NCI-H510A (cell line): ENCODE results near the gene ITGA3.

Experiments used
- DNase-seq: peaks from one replicate; lab custom pipeline; 2025; lab: John Stamatoyannopoulos, UW

The ITGA3 gene

DNA sequence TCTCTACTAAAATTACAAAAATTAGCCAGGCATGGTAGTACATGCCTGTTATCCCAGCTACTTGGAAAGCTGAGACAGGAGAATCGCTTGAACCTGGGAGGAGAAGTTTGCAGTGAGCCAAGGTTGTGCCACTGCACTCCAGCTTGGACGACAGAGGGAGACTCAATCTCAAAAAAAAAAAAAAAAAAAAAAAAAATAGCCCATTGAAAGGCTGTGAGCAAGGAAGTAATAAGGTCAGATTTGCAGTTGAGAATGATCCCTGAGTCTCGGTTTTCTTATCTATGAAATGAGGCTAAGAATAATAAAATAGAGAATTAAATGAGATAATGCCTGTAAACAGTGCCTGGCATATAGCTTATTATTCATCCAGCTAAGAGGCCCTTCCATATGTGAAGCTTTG is 37.9 kb downstream of the ITGA3 start:
- DNase-seq, result no peak

DNA sequence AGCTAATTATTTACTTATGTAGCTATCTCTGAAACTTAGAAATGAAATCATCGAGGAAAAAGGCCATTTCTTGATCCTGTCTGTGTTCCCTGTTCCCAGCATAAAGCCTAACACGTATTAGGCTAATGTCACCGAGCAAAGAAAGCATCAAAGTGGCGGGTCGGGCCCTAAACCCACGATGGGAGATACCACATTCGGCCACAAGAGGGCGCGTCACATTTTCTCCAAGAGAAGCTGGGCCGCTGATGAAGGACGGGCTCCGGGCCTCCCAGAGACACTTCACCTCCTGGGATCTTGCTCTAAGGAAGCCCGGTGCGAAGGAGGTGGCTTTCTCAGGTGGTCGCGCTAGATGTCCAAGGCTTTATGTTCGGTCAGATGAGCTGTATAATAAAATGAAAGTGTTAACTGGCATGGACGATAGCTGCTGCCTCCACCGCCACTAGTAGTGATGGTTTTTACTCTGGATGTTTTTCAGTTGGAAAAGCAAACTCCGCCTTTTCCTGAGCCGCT is 38.4 kb downstream of the ITGA3 start:
- peak; percentile 67 for DNase-seq

DNA sequence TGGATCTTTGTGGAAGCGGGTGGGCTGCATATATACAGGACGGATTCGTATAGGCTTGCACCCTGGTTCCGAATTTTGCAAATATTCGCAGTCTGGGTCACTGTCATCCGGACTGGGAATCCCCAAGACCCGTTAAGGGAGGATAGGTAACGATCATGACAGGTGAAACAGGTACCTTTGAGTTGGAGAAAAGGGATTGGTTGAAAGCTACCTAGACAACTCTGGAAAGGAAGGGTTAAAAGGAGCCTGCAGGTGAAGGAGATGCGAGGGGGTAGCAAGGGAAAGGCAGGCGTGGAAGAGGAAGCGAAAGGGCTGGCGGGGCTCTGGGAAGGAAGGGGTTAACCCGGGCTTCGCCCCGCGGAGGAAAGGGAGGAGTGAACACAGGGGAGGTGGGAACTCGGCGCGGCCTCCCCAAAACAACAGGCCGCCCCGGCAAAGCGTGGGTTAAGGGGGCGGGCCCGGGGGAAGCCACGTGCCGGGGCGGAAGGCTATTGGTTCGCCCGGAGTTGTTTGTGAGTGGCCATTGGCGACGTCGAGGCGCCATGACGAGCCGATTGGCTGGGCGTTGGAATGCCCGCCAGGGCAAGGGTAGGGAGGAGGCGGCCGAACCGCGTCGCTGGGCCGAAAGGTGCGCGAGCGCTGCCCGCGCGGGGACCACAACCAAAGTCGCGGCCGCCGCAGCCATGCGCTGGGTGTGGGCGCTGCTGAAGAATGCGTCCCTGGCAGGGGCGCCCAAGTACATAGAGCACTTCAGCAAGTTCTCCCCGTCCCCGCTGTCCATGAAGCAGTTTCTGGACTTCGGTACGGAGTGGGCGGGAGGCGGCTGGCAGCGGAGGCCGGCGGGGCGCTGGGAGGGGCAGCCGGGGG is 39.1 kb downstream of the ITGA3 start, which contains the start of gene PDK2:
Gene PDK2, plus strand, starts transcription at position 599 of the 867 bp plus-strand sequence. Its CDS starts 85 bp downstream, at position 684.
- DNase-seq, result peak; percentile 96

DNA sequence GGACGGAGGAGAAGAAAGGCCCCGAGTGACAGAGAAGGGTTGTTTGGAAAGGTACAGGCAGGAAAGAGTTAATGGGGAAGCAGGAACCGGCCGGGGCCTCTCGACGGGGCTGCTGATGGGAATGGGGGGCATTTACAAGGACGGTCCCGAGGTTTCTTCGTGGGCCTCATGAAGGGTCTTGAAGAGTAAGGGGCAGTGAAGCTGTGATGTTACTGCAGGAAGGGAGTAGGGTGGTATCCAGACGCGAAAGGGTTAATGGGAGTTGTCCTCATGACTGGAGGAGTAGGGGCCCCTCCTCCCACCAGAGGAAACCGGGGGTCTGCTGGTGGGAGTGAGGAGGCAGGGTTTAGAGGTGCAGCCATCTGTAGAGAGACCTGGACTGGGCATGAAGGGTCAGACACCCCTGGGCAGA is 39.7 kb downstream of the ITGA3 start:
- no peak for DNase-seq

DNA sequence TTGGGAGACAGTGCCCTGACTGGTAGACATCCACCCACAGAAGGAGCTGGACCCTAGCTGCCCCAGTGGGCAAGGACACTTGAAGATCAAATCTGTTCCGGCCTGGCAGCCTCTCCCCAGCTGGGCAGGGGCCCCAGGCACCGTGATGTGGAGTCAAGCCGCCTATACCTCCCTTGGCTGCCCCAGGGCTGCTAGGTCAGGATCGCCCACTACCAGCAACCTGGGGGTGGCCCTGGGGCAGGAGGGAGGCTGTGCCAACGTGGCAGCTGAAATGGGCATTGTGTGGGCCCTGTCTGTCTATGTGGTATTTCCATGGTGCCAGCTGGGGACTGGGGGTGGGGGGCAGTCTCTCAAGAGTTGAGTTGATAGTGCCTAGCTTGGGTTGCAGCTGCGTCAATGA is 40.2 kb downstream of the ITGA3 start:
- DNase-seq, result no peak

DNA sequence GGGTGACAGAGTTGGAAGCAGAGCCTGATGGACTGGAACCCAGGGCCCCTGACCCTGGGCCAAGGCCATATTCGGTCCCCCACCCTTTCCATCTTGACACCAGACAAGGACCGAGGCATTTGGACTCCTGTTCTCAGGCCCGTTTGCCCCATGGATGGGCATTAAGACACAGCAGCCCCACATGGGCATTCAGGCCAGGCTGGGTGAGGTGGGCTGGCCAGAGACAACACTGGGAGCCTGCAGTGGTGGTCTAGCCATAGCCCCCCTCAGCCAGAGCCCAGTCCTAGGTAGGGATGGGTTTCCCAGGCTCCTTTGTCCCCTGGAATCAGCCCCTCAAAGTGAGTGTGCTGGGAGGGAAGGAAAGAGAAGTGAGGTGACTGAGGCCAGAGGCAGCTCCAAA is 40.8 kb downstream of the ITGA3 start:
- DNase-seq, result no peak

DNA sequence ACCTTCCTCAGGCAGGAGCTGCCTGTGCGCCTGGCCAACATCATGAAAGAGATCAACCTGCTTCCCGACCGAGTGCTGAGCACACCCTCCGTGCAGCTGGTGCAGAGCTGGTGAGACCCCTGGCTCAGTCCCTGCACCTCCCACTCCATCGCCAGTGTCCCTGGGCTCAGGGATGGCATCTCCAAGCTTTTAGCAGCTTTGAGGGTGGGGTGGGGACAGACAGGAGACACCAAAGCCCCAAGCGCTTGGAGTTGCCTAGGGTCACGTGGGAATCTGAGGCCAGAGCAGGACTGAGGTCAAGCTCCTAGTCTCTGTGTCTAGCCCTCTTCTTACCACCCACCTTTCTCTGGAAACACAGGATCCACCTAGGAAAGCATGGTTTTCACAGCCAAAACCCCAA is 41.5 kb downstream of the ITGA3 start:
- DNase-seq, result no peak

DNA sequence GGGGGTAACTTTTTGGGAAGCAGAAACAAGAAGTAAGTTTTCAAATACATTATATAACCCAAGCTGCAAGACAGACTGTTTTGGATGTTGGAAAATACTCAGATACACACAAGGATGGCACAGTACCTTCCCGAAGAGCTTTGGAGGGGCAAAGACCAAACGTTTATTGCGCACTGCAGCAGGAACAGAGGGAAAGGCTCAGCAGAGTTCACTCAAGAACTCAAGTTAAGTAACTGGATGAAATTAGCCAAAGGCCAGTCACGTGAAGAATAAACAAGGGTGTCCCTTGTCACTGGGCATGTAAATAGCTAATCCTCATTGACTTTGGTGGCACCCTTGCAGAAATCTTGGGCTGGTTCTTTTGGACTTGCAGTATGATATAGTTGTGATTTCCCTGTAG is 42.0 kb downstream of the ITGA3 start:
- no peak for DNase-seq

DNA sequence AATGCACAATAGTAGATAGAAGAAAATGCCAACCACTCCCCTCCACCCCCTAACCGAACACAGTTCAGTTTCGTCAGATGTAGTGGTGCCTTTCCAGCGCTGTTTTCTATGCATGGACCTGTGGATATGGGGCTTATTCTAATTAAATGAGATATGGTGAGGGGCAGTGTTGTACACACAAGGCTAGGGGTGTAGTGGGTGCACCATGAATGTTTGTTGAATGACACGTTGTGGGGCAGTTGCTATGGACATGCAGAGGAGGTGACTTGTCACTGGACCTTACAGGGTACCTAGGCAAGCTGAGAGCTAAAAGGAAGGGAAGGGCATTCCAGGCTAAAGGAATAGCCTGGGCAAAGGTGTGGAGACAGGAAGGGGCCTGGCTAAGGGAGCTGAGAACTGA is 42.7 kb downstream of the ITGA3 start:
- no peak for DNase-seq

DNA sequence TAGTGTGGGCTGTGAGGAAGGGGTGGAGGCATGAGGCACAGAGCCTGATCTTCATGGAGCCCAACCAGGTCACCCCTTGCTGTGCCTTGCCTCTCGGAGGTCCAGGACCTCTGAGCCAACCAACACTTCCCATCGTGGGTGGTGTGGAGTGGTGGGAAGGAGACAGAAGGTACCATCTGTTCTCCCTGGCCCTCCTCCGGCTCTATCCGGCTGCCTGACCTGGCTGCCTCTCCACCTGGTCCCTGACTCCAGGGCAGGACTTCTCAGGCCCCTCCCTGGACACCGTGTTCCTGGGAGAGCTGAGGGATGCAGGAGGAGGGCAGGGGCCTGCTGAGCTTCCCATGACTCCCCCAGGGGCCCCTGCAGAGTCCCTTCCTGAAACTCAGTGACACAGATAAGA is 43.1 kb downstream of the ITGA3 start:
- DNase-seq, result no peak

DNA sequence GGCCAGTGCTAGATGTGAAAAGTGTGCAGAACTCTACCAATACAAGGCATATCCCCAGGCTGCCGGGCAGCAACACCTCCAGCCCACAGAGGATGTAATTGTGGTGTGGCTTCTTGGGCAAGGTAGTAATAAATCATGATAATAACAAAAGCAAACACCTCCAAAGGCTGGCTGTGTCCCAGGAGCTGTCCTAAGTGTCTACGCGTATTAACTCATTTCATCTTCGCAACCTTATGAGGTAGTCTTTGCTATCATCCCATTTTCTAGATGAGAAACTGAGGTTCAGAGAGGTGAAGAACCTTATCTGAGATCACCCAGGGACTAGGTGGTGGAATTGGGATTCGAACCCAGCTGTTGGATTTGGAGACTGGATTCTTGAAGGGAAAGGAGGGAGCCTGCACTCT is 44.6 kb downstream of the ITGA3 start:
- no peak for DNase-seq

DNA sequence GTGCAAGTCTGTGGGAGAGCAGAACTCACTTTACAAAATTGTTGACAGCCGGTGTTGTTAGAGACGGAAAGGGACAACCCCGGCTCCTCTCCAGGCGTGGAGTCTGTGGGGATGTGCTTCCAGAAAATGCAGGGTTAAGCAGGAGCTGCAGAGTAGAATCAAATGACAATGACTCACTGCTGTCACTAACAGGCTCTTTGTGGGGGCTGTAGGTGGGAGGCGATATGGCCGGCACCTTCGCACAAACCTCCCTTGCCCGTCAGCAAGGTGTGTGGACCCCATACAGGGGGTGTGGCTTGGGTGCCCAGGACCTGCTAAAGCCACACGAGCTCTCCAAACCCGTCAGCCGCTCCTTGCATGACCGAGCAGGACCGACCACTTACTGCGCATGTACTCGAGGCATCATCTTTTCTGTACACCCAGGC is 45.0 kb downstream of the ITGA3 start:
- peak; percentile 45 for DNase-seq

DNA sequence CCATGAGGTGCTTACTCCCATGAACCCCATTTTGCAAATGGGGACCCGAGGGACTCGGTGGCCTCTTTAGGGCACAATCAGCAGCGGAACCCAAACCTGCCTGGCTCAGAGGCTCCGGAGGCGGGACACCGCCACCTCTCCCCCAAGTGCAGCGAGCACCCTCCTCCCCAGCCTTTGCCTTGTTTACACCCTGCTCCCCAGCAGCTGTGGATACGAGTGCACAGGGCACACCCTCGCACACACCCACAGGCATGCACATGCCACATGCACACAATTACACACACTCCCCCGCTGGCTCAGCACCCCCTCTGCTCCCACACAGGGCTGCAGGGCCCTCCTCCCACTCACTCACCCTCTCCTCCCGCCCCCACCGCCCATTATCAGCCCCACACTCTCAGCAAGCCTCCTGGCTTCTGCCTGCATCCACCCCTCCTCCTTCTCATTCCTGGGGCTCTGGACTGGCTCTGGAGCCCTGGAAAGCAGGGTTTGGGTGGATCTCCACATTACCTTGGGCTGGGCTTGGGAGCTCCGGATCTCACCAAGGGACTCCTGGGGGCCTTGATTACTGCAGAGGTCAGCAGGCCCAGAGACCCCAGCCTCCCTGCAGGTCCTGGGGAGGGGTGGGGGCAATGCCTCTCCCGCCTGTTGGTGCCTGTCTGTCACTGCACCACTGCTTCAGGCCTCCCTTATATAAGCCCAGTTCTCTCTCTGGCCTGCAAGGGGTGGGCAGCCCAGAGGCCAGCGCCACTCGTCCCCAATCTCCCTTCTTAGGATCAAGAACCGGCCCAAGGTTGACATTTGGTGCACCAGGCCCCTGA is 45.6 kb downstream of the ITGA3 start:
- no peak for DNase-seq

DNA sequence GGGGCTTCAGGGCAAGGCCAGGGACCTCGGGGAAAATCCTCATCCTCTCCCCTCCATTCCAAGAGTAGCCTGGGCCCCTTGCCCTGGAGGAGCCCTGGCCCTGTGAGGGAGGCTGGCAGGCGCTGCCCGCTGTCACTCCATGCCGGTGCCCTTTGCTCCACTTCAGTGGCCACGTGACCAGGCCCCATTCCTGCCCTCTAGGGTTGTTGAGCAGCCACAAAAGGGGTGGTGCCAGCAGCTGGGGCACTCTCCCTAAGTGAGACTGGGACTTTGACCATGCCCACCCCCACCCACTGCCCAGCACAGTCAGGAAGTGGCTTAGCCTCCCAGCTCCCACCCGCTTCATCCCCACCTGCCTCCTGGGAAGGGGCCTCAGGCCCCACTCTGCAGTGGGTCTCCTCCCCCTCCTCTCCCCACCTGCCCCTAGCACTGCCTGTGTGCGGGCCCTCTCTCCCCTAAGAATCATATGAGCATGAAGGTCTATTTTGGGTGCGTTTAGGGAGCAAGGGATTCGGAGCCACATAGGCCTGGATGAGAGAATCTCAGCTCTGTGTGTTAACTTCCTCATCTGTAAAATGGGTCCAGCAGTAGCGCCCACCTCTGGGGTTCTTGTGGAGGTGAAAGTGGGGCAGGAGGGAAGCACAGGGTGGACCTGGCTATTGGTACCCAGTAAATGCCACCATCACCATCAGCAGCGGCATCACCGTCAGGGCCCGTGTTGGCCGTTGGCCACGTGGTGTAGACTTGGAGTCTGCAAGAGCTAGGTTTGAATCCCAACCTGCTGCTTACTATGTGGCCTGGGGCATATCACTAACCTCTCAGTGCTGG is 46.5 kb downstream of the ITGA3 start:
- peak; percentile 40 for DNase-seq

DNA sequence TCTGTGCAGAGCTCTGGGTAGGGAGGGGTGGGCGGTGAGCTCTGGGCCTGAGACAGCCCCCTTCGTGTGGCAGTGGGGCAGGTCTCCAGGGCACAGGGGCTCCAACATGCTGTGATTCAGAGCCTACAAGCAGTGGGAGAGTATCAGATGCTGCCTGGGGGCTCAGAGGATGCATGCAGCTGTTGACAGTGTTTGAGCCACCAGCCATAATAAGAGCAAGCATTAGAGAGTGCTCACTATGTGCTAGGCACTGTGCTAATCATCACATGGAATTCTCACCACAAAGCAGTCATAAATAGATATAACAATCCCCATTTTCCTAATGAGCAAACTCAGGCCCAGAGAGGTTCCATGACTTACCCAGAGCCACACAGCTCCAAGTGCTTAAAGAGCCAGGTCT is 47.3 kb downstream of the ITGA3 start:
- DNase-seq, result no peak

DNA sequence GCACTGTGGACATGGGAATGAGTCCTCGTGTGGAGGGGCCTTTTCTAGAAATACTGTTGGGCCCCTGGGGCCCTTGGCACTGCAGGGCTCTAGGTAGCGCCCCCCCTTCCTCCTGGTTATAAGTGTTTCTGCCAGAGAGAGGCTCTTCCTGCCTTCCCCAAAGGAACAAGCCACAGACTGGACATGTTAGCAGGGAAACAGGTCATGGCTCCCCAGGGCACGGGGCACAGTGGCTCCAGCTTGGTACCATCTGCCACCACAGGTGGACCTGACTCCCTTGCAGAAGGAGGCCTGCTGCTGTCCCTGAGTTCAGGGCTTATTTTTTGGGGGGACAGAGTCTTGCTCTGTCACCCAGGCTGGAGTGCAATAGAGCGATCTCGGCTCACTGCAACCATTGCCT is 48.0 kb downstream of the ITGA3 start:
- no peak for DNase-seq

DNA sequence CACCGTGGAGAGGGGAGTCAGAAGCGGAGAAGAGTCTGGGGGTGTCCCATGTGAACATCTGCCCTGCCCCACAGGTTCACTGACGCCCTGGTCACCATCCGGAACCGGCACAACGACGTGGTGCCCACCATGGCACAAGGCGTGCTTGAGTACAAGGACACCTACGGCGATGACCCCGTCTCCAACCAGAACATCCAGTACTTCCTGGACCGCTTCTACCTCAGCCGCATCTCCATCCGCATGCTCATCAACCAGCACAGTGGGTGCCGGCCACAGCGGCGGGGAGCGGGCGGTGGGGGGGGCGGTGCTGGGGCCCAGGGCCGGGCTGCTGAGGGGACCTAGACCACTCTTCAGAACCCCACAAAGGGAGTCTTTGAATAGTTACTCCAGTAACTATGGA is 49.9 kb downstream of the ITGA3 start:
- DNase-seq, result no peak

DNA sequence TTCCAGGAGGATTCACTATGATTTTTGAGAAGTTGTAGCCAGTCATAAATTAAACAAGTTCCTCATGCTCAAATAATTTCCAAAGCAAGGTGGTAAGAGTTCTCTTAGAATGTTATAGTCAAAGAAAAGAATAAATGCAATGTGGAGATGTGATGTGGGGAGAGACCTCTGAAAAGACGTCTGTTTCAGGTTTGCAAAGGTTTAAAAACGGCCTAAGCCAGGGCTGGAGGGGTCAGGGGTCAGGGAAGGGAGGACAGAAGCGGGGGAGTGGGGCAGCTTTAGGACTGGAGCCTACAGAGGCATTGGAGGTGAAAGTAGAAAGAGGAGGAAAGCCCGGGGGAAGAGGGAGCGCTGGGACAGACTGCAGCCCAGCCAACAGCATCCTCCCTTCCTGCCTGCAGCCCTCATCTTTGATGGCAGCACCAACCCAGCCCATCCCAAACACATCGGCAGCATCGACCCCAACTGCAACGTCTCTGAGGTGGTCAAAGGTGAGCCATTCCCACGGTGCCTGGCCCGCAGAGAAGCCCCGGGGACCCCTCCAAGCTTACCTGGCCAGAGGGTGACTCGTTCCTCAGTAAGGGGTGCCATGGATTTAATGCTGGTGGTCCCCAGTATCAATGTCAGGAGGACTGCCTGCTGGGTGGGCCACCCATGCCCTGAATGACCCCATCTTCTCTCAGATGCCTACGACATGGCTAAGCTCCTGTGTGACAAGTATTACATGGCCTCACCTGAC is 50.7 kb downstream of the ITGA3 start:
- DNase-seq, result no peak

DNA sequence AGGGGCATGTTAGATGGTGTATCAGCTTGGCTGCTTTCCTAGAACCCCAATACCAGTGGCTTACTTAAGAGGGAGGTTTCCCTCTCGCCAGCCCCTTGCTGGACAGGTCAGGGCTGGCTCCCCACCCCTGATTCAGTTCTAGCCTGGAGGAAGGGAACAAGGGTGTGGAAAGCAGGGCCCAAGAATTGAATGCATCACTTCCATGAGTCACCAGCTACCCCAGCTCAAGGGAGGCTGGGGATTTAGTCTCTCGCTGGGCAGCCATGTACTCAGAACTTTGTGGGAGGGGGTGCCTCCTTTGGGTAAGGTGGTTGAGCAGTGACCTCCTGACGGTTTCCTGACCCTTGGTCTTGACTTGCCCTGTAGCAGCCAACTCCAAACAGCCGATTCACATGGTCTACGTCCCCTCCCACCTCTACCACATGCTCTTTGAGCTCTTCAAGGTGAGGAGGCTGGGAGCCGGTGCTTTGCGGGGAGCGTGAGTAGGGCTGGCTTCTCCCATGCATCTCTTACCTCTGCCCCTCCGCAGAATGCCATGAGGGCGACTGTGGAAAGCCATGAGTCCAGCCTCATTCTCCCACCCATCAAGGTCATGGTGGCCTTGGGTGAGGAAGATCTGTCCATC is 52.0 kb downstream of the ITGA3 start:
- DNase-seq, result no peak

DNA sequence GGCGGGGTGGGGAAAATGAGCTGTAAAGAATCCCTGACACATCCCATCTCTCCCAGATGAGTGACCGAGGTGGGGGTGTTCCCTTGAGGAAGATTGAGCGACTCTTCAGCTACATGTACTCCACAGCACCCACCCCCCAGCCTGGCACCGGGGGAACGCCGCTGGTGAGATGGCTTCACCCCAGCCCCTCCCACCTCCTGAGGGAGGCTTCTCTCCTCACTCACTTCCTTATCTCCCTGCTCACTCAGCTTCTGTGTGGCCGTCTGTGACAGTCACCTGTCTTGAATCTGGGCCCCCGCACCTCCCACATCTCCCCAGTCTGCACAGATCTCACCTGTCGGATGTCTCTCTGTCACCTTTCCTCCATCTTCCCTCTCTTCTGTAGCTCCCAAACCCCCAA is 52.6 kb downstream of the ITGA3 start:
- no peak for DNase-seq

DNA sequence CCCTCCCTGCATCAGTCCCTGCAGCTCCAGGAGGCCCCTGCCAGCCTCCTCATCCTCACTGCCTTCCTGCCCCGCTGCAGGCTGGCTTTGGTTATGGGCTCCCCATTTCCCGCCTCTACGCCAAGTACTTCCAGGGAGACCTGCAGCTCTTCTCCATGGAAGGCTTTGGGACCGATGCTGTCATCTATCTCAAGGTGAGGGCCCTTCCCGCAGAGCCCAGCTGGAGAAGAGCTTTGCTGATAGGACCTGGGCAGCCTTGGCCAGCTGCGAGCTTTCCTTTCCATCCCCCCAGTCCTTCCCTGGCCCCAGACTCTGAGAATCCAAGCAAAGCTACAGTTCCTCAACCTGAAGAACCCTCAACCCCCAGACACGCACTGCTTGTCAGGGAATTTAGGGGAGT is 53.3 kb downstream of the ITGA3 start:
- no peak for DNase-seq
